Neural progenitor cell (in vitro differentiated cells): ENCODE data around the gene UBTD1.

ENCODE experiments used
- CTCF ChIP-seq: fragments of 200-600 bp; sonication (generic); IDR thresholded peaks from 2 replicates; pipeline ENCODE4 v1.5.1; 2017; ENCODE audit warnings: antibody characterized with exemption, mild to moderate bottlenecking
- EZH2 ChIP-seq: fragments of 200-600 bp; sonication (generic); IDR thresholded peaks from 2 replicates; pipeline ENCODE4 v1.6.1; 2017; ENCODE audit warnings: antibody characterized with exemption, mild to moderate bottlenecking, moderate library complexity
- EZH2phosphoT487 ChIP-seq: fragments of 200-600 bp; sonication (generic); IDR thresholded peaks from 2 replicates; pipeline ENCODE4 v1.6.1; 2017; ENCODE audit warnings: antibody characterized with exemption

GRCh38 chr10:97572214-97572989, 73.7 kb downstream of the UBTD1 start, which contains the start of gene ANKRD2:
- TF ChIP-seq CTCF (peak; percentile 88), EZH2phosphoT487 (no peak), EZH2 (no peak)
